H1 (cell line): ENCODE data around the gene POLD4.

ENCODE experiments used
- BCL11A ChIP-seq, 2 experiments: IDR thresholded peaks; one replicate each; pipeline ENCODE4 v1.6.1; 2011; ENCODE audit warnings: low read depth in 2 of 2, low read length in 2 of 2, mild to moderate bottlenecking in 2 of 2
- CHD7 ChIP-seq: fragments of 300-600 bp; sonication (generic); IDR thresholded peaks from 2 replicates; pipeline ENCODE4 v1.7.1; 2012; ENCODE audit warnings: low read length, moderate library complexity, mild to moderate bottlenecking, inconsistent platforms; ENCODE audit not compliant: insufficient replicate concordance
- CTCF ChIP-seq, 3 experiments: IDR thresholded peaks; 1 replicate in 2 of 3; 2 replicates in 1 of 3; pipeline versions ENCODE4 v1.5.1 to v1.6.1; 2011; ENCODE audit warnings: low read length in 3 of 3, mild to moderate bottlenecking in 3 of 3, inconsistent platforms in 2 of 3, low read depth in 1 of 3, moderate library complexity in 1 of 3; ENCODE audit not compliant: insufficient read depth in 1 of 3; ENCODE audit errors: control extremely low read depth in 1 of 3
- KDM5A ChIP-seq: fragments of 200-600 bp; IDR thresholded peaks from 2 replicates; pipeline ENCODE4 v1.7.1; 2012; ENCODE audit warnings: mild to moderate bottlenecking, low read length, inconsistent platforms, mixed read lengths
- MAX ChIP-seq: IDR thresholded peaks from 2 replicates; pipeline ENCODE4 v1.6.1; 2012; ENCODE audit warnings: inconsistent platforms
- PHF8 ChIP-seq: fragments of 200-600 bp; sonication (generic); conservative IDR thresholded peaks from 2 replicates; pipeline ENCODE4 v1.7.1; 2012; ENCODE audit warnings: low read depth, mild to moderate bottlenecking, inconsistent platforms, low read length, moderate library complexity

- TF ChIP-seq CHD7 (no peak), CTCF (IDR thresholded peaks at IDR 0.05; ENCODE audit: control extremely low read depth in 1 of 3, insufficient read depth in 1 of 3, low read depth in 1 of 3, low read length in 3 of 3) (peak in 2 of 3 experiments; percentile 41 to 59; a peak in 2 of 4 replicates), KDM5A (no peak), MAX (no peak; the same call in 1 of the 2 replicates), PHF8 (no peak), BCL11A (IDR thresholded peaks at IDR 0.05; ENCODE audit: low read depth in 2 of 2, low read length in 2 of 2) (no peak)
Observed at GRCh38 chr11:67371189-67371910, 18.0 kb upstream of the POLD4 start.
